H9 (cell line): Measurements from ENCODE around the gene FARS2. TPM values are rescaled to one million over a fixed set of nuclear protein-coding genes. Genes with fewer than 3 reads are reported as not detected.
A peak's percentile ranks its signal among the peaks of the same experiment; 100 is the strongest.

Experiments used
- DNase-seq: peaks from one replicate; pipeline ENCODE4 v3.0.0-alpha.2; 2017
- H2AFZ ChIP-seq: one replicate; pipeline ENCODE4 v1.6.1; 2013; ENCODE audit warnings: mild to moderate bottlenecking, low read length, control low read depth, moderate library complexity
- H2AK5ac ChIP-seq: 2 replicates; pipeline ENCODE4 v1.6.1; 2013; ENCODE audit warnings: low read length, control low read depth, mixed read lengths; ENCODE audit not compliant: insufficient read length
- H2BK120ac ChIP-seq: one replicate; pipeline ENCODE4 v1.6.1; 2013; ENCODE audit warnings: low read depth, mild to moderate bottlenecking, low read length, control low read depth, inconsistent platforms; ENCODE audit not compliant: poor library complexity, severe bottlenecking
- H2BK12ac ChIP-seq: 2 replicates; pipeline ENCODE4 v1.6.1; 2013; ENCODE audit warnings: low read length, control low read depth, mixed read lengths, low read depth; ENCODE audit not compliant: insufficient read length
- H2BK15ac ChIP-seq: 2 replicates; pipeline ENCODE4 v1.6.1; 2013; ENCODE audit warnings: low read depth, low read length, control low read depth
- H2BK20ac ChIP-seq: one replicate; pipeline ENCODE4 v1.6.1; 2013; ENCODE audit warnings: low read depth, mild to moderate bottlenecking, low read length, control low read depth, inconsistent platforms; ENCODE audit not compliant: poor library complexity, severe bottlenecking
- H2BK5ac ChIP-seq: 2 replicates; pipeline ENCODE4 v1.6.1; 2013; ENCODE audit warnings: low read length, control low read depth, mixed read lengths; ENCODE audit not compliant: insufficient read length
- H3K14ac ChIP-seq: 2 replicates; pipeline ENCODE4 v1.6.1; 2013; ENCODE audit warnings: low read length, control low read depth; ENCODE audit not compliant: insufficient read depth
- H3K18ac ChIP-seq: 2 replicates; pipeline ENCODE4 v1.6.1; 2013; ENCODE audit warnings: low read depth, mild to moderate bottlenecking, mixed read lengths, low read length, control low read depth; ENCODE audit not compliant: insufficient read length
- H3K23ac ChIP-seq: 2 replicates; pipeline ENCODE4 v1.6.1; 2013; ENCODE audit warnings: low read length, control low read depth, mixed read lengths, low read depth; ENCODE audit not compliant: insufficient read length
- H3K23me2 ChIP-seq: 2 replicates; pipeline ENCODE4 v1.6.1; 2013; ENCODE audit warnings: low read depth, mild to moderate bottlenecking, mixed read lengths, low read length, control low read depth; ENCODE audit not compliant: insufficient read length, poor library complexity, severe bottlenecking
- H3K27ac ChIP-seq: 2 replicates; pipeline ENCODE4 v1.5.1; 2013; ENCODE audit warnings: low read length, control low read depth, mixed read lengths, low read depth; ENCODE audit not compliant: insufficient read length
- H3K27me3 ChIP-seq: 2 replicates; pipeline ENCODE4 v1.6.1; 2013; ENCODE audit warnings: low read length, control low read depth, inconsistent platforms; ENCODE audit not compliant: insufficient read depth
- H3K4ac ChIP-seq: 2 replicates; pipeline ENCODE4 v1.6.1; 2013; ENCODE audit warnings: low read depth, mild to moderate bottlenecking, control low read depth, inconsistent platforms, low read length, moderate library complexity
- H3K4me1 ChIP-seq: 2 replicates; pipeline ENCODE4 v1.6.1; 2013; ENCODE audit warnings: low read length, control low read depth, inconsistent platforms; ENCODE audit not compliant: insufficient read depth
- H3K4me2 ChIP-seq: 2 replicates; pipeline ENCODE4 v1.6.1; 2013; ENCODE audit warnings: low read length, control low read depth, mixed read lengths; ENCODE audit not compliant: insufficient read length, insufficient read depth
- H3K56ac ChIP-seq: 2 replicates; pipeline ENCODE4 v1.6.1; 2013; ENCODE audit warnings: low read depth, mild to moderate bottlenecking, mixed read lengths, low read length, control low read depth; ENCODE audit not compliant: insufficient read length
- H3K79me1 ChIP-seq: 2 replicates; pipeline ENCODE4 v1.6.1; 2013; ENCODE audit warnings: low read depth, mild to moderate bottlenecking, moderate library complexity, low read length, control low read depth, inconsistent platforms; ENCODE audit not compliant: insufficient read depth, poor library complexity, severe bottlenecking
- H3K79me2 ChIP-seq: 2 replicates; pipeline ENCODE4 v1.6.1; 2013; ENCODE audit warnings: low read length, control low read depth, inconsistent platforms; ENCODE audit not compliant: insufficient read depth
- H3K9ac ChIP-seq: 2 replicates; pipeline ENCODE4 v1.6.1; 2013; ENCODE audit warnings: low read length, control low read depth, mixed read lengths; ENCODE audit not compliant: insufficient read length; ENCODE audit errors: extremely low read depth
- H3K9me3 ChIP-seq: one replicate; pipeline ENCODE4 v1.6.1; 2013; ENCODE audit warnings: low read depth, low read length, inconsistent platforms; ENCODE audit not compliant: control insufficient read depth
- H3T11ph ChIP-seq: one replicate; pipeline ENCODE4 v1.6.1; 2013; ENCODE audit warnings: mild to moderate bottlenecking, low read length, control low read depth, inconsistent platforms
- H4K20me1 ChIP-seq: one replicate; pipeline ENCODE4 v1.6.1; 2013; ENCODE audit not compliant: control insufficient read depth, insufficient read length, insufficient read depth
- H4K5ac ChIP-seq: 2 replicates; pipeline ENCODE4 v1.6.1; 2013; ENCODE audit warnings: low read depth, mild to moderate bottlenecking, mixed read lengths, low read length, control low read depth; ENCODE audit not compliant: insufficient read length
- H4K8ac ChIP-seq: replicated peaks from 2 replicates; pipeline ENCODE4 v1.6.1; 2013; ENCODE audit warnings: low read length, control low read depth, mixed read lengths, low read depth; ENCODE audit not compliant: insufficient read length
- H4K91ac ChIP-seq: 2 replicates; pipeline ENCODE4 v1.6.1; 2013; ENCODE audit warnings: low read depth, mild to moderate bottlenecking, moderate library complexity, mixed read lengths, low read length, control low read depth; ENCODE audit not compliant: insufficient read length
- H3K27ac Mint-ChIP-seq, 3 experiments: 2 replicates in 2 of 3; 3 replicates in 1 of 3; pipeline ENCODE4 v1.8.0; 2020 to 2021; ENCODE audit warnings: mixed read lengths in 3 of 3, mild to moderate bottlenecking in 1 of 3, moderate library complexity in 1 of 3
- H3K27me3 Mint-ChIP-seq: 2 replicates; pipeline ENCODE4 v1.8.0; 2021; ENCODE audit warnings: low read depth, mild to moderate bottlenecking, moderate library complexity, mixed read lengths
- H3K36me3 Mint-ChIP-seq, 3 experiments: 2 replicates in 2 of 3; 3 replicates in 1 of 3; pipeline ENCODE4 v1.8.0; 2020 to 2021; ENCODE audit warnings: low read depth in 3 of 3, mixed read lengths in 3 of 3; ENCODE audit not compliant: insufficient read depth in 1 of 3
- H3K4me1 Mint-ChIP-seq, 2 experiments: 2 replicates each; pipeline ENCODE4 v1.8.0; 2020; ENCODE audit warnings: mixed read lengths in 2 of 2
- H3K4me3 Mint-ChIP-seq, 2 experiments: 2 replicates in 1 of 2; 3 replicates in 1 of 2; pipeline ENCODE4 v1.8.0; 2020 to 2021; ENCODE audit warnings: mild to moderate bottlenecking in 2 of 2, mixed read lengths in 2 of 2, moderate library complexity in 1 of 2
- H3K9me3 Mint-ChIP-seq, 2 experiments: 2 replicates in 1 of 2; 3 replicates in 1 of 2; pipeline ENCODE4 v1.8.0; 2020; ENCODE audit warnings: mild to moderate bottlenecking in 2 of 2, mixed read lengths in 2 of 2, moderate library complexity in 1 of 2
- WGBS: extraction: QIAGEN DNeasy Blood & Tissue Kit; methylation state at CpG from one replicate; pipeline ENCODE4 v1.1.7; 2013; ENCODE audit warnings: missing lambda C conversion rate, low lambda C conversion rate, mixed read lengths; ENCODE audit not compliant: insufficient read length; ENCODE audit errors: extremely low coverage; 5-methylcytosine and 5-hydroxymethylcytosine counted together
- total RNA-seq: library from RNA; stranded (reverse); gene quantifications from 2 replicates; pipeline ENCODE4 v1.2.1, GENCODE V29; 2021
- TF ChIP-seq, protein P1 (sequence below): fragments of 200-600 bp; sonication (generic); conservative IDR thresholded peaks from 3 replicates; pipeline ENCODE4 v1.8.0; 2021; ENCODE audit warnings: antibody characterized with exemption, mild to moderate bottlenecking

Gene FARS2
- total RNA-seq, 1 experiment from 2014 or later, result 8.5 TPM

DNA sequence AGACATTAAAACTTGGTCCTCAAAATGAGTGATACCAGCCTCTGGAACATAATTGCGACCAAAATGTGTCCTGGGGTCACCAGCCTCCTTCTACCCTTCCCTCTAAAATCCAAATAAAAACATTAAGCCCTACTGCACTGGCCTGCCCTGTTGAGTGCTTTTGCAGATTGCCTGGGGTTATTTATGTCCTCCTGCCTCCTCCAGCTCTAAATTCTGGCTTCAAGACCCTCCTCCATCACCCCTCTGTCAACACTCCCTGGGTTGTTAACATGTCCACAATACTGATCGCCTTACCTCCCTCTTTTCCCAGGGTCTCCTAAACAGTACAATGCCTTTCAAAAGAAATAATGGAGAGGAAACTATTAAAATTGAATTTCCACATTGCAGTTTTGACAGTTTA is 418.0 kb downstream of the FARS2 start:
- Histone ChIP-seq H3K23ac (no peak overlapping the region), H3K27me3 (no peaks in the 10 kb centered on the region), H2AFZ (no peak overlapping the region), H3K79me1 (no peaks in the 10 kb centered on the region), H3K14ac (no peak overlapping the region), H4K8ac (no peak overlapping the region), H2BK5ac (no peak overlapping the region), H3K4me1 (peaks cover 11% of the 10 kb centered on the region), H3K4ac (no peak overlapping the region), H3K79me2 (no peaks in the 10 kb centered on the region), H3K23me2 (no peaks in the 10 kb centered on the region), H4K5ac (no peak overlapping the region), H3T11ph (no peak overlapping the region), H3K27ac (no peak overlapping the region), H2BK15ac (no peak overlapping the region), H2BK120ac (no peak overlapping the region), H2AK5ac (no peak overlapping the region), H3K56ac (no peak overlapping the region), H3K4me2 (no peak overlapping the region), H4K20me1 (no peaks in the 10 kb centered on the region), H2BK20ac (no peak overlapping the region), H3K9ac (no peak overlapping the region), H2BK12ac (no peak overlapping the region), H3K9me3 (no peaks in the 10 kb centered on the region), H3K18ac (no peak overlapping the region), H4K91ac (no peak overlapping the region)
- Mint-ChIP-seq H3K27ac (peak overlapping the region in 1 of 3 experiments; percentile 47; a peak in 2 of 7 replicates), H3K36me3 (peaks cover 0 to 3% (median 0%) of the 10 kb centered on the region in 3 experiments; a peak in 3 of 7 replicates), H3K4me3 (no peak overlapping the region), H3K9me3 (peaks cover 0 to 3% of the 10 kb centered on the region in 2 experiments; a peak in 1 of 5 replicates), H3K27me3 (no peaks in the 10 kb centered on the region), H3K4me1 (peaks cover 10 to 17% of the 10 kb centered on the region in 2 experiments)
- TF ChIP-seq, protein P1, sequence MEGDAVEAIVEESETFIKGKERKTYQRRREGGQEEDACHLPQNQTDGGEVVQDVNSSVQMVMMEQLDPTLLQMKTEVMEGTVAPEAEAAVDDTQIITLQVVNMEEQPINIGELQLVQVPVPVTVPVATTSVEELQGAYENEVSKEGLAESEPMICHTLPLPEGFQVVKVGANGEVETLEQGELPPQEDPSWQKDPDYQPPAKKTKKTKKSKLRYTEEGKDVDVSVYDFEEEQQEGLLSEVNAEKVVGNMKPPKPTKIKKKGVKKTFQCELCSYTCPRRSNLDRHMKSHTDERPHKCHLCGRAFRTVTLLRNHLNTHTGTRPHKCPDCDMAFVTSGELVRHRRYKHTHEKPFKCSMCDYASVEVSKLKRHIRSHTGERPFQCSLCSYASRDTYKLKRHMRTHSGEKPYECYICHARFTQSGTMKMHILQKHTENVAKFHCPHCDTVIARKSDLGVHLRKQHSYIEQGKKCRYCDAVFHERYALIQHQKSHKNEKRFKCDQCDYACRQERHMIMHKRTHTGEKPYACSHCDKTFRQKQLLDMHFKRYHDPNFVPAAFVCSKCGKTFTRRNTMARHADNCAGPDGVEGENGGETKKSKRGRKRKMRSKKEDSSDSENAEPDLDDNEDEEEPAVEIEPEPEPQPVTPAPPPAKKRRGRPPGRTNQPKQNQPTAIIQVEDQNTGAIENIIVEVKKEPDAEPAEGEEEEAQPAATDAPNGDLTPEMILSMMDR, result no peak
- DNase-seq, result no peak
- WGBS, result no CpG with 5 or more reads among the region's 2 CpGs
